Left colon (tissue), 2 donors: Measurements from ENCODE around the gene AOC3. TPM values are rescaled to one million over a fixed set of nuclear protein-coding genes. Genes with fewer than 3 reads are reported as not detected.

Experiments used
- ATAC-seq: fragments of 200-7000 bp; cut with Tn5 transposase; one replicate; pipeline ENCODE4 v1.9.1; 2020; ENCODE audit warnings: mild to moderate bottlenecking, moderate library complexity
- DNase-seq, 2 donors: peaks; one replicate each; pipeline ENCODE4 v3.0.0-alpha.2; 2020
- intact Hi-C, 2 donors: fragments of 100-400 bp; cut with DNase I in 1 of 2; cut with micrococcal nuclease in 1 of 2; formaldehyde crosslinking; loops; one replicate each; pipeline versions ENCODE4 v1.11.2 to v1.14.0; 2022; cut with DNase I, micrococcal nuclease
- long read RNA-seq: library from polyadenylated mRNA; unstranded; transcript quantifications from one replicate; pipeline ENCODE4 v2.0.0, GENCODE V29; 2021
- total RNA-seq, 2 donors: library from RNA; stranded (reverse); fragmentation: NEBNext Ultra II Directional; extraction: Animal tissue kit (Norgen Biotek cat#: 25700); gene quantifications; one replicate each; pipeline ENCODE4 v1.2.1, GENCODE V29; 2021
- donor health status: DM: no; HTN: no; CAD: no.
- donor health status: DM: yes; HTN: yes; CAD: no.

AOC3 gene
- total RNA-seq: 10 to 100 TPM in 1 of 2 donors, 1 to 10 TPM in 1; 5.6 to 27.1 TPM
- long read RNA-seq, full-length matches to known transcripts: 4 of 12 reads
- long read RNA-seq, partial matches to known transcripts: 0 of 12 reads
- long read RNA-seq, other reads (novel, unspliced or antisense): 8 of 12 reads

GRCh38 chr17:42850954-42851353 is at the start of gene AOC3:
Gene AOC3 (plus strand): TSS chr17:42851199. CDS start chr17:42851344, 145 bp downstream.
- intact Hi-C loops: no loop called here

DNA sequence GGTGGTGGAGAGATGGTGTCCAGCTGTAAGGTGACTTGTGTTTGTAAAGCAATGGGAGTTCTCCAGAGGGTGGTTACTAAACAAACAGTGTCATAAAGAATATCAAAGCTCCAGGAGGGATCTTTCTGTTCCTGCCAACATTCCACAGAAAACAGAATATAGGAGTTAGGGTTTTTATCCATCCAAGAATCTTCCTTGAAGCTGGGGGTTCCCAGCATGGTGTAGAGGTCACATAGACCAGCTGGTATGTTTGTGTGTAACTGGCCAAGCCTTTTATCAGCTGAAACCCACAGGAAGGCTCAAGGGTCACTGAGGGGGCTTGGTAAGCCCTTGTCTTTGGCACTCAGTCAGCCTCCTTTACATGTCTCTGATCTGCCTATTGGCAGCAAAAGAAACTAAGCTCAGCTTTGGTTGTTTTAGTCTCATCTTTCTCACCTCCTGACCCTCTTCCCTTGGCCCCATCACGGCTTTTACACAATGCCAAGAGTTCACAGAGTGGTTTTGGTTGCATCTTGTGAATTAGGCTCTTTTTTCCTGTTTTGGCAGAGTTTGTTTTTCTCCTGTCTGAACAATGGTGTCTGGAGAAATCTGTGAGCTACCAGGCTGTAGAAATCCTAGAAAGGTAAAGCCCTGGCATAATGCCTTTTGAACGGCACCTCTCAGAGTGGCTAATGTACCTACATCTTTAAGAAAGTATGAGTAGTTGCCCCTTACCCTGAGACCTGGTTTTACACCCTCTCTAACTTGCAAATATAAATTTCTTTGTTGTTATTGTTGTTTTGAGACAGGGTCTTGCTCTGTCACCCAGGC is 47.7 kb upstream of the AOC3 start:
- intact Hi-C loops: no loop called here
- DNase-seq (no peak), ATAC-seq (peak; percentile 18)

More at GRCh38 chr17:42850954-42851353, at the start of gene AOC3:
- DNase-seq (peak; percentile 47 to 53), ATAC-seq (no peak)

DNA sequence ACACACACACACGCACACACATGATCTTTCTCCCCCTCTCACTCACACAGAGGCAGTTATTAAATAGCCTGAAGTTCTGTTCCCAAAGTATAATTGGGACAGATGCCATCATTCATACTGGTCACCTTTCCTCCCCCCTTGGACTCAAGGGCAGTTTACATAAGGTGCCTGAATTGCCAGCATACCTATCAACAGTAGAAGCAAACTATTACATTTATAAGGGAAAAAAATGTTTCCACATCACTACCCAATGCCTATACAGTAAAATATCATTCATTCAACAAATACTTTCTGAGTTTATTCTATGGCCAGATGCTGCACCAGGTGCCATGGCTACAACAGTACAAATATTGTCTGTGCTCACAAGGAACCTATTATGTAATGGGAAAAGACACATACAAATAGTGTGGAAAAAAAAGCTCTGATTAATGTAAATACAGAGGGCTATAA is 46.1 kb upstream of the AOC3 start:
- intact Hi-C loops: no loop called here
- ATAC-seq: peak; percentile 54
- no peak for DNase-seq

DNA sequence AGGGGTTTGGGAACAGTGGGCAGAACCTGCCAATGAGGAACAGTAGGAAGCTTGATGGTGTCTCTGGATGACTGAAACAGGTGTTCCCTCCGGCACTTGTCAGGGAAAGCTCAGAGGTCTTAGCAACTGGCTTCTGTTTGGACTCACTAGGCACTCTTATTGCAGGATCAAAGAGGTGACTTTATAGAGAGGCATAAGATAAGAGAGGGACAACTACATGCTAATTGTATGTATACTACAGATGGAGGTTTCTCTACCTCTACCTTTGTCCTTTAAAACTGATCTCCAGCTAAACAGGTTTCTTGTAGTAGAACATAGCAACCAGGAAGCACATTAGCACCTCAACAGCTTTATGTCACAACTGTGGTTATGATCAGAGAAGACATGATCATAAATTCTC is 44.8 kb upstream of the AOC3 start:
- intact Hi-C loops: no loop called here
- peak; percentile 73 for ATAC-seq
- DNase-seq: no peak

DNA sequence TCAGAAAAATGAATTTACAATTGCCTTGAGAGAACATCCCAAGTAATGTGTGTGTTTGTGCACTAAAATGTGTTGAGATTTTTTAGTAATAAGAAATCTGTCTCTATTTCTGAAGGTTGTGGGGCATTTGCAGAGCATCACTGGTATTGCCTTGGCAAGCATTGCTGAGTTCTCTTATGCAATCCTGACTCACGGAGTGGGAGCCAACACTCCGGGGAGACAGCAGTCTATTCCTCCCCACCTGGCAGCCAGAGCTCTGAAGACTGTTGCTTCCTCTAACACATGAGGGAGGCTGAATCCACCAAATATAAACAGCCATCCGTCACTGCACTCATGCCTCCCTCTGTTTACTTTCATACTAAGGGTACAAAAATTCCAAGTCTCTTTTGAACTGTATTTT is 41.7 kb upstream of the AOC3 start:
- intact Hi-C loops: no loop called here
- ATAC-seq: no peak
- no peak for DNase-seq

- DNase-seq (no peak), ATAC-seq (no peak)
- intact Hi-C loops: no loop called here
Observed at GRCh38 chr17:42814633-42815399, 36.2 kb upstream of the AOC3 start.

GRCh38 chr17:42817866-42818265 is 33.1 kb upstream of the AOC3 start:
- DNase-seq (no peak), ATAC-seq (no peak)
- intact Hi-C loops: no loop called here

DNA sequence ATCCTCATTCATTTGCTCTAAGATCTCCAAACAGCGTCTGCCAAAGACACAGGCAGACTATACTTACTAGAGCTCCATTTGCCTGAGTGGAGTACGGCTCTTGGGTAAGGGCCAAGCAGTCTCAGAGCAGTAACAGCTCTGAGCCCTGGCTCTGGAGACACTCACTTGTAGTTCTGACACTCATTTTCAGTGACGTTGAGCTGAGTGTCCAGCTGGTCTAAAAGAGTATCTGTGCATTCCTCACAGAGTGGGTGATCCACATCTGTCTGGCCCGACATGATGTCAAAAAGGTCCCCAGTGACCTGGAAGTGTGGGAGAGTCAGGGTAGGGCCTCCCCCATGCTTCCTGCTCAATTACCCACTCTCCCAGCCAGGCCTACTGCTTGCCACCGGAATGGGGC is 32.6 kb upstream of the AOC3 start:
- intact Hi-C loops: no loop called here
- ATAC-seq (no peak), DNase-seq (no peak)

- DNase-seq (peak; percentile 49 to 77), ATAC-seq (no peak)
- intact Hi-C loops: loop anchor here in 1 of 2 donors (10.0 kb wide), 1 partner anchor 105 kb away; no protein-coding TSS in a partner anchor
Observed at GRCh38 chr17:42819939-42820535, 31.0 kb upstream of the AOC3 start.

DNA sequence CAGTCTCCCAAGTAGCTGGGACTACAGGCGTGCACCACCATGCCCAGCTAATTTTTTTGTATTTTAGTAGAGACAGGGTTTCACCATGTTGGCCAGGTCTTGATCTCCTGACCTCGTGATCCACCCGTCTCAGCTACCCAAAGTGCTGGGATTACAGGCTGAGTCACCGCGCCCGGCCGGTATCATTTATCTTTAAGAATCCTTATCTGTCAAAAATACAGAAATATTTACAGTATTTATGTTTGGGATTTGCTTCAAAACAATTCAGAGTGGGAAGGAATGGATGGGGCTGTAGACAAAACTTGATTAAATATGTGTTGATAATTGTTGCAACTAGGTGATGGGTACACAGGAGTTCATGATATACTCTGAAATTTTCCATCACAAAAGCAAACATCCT is 29.8 kb upstream of the AOC3 start:
- ATAC-seq: no peak
- DNase-seq: no peak
- intact Hi-C loops: loop anchor here in 1 of 2 donors (10.0 kb wide), 1 partner anchor 106 kb away; no protein-coding TSS in a partner anchor

- intact Hi-C loops: loop anchor here in 1 of 2 donors (10.0 kb wide), 1 partner anchor 113 kb away; no protein-coding TSS in a partner anchor
- ATAC-seq: no peak
- DNase-seq: no peak
Observed at GRCh38 chr17:42827472-42827871, 23.5 kb upstream of the AOC3 start.

- no peak for DNase-seq
- ATAC-seq: no peak
- intact Hi-C loops: no loop called here
Observed at GRCh38 chr17:42830971-42831370, 20.0 kb upstream of the AOC3 start.

GRCh38 chr17:42832213-42832933 is 18.6 kb upstream of the AOC3 start:
- ATAC-seq (peak; percentile 35), DNase-seq (no peak)
- intact Hi-C loops: no loop called here

DNA sequence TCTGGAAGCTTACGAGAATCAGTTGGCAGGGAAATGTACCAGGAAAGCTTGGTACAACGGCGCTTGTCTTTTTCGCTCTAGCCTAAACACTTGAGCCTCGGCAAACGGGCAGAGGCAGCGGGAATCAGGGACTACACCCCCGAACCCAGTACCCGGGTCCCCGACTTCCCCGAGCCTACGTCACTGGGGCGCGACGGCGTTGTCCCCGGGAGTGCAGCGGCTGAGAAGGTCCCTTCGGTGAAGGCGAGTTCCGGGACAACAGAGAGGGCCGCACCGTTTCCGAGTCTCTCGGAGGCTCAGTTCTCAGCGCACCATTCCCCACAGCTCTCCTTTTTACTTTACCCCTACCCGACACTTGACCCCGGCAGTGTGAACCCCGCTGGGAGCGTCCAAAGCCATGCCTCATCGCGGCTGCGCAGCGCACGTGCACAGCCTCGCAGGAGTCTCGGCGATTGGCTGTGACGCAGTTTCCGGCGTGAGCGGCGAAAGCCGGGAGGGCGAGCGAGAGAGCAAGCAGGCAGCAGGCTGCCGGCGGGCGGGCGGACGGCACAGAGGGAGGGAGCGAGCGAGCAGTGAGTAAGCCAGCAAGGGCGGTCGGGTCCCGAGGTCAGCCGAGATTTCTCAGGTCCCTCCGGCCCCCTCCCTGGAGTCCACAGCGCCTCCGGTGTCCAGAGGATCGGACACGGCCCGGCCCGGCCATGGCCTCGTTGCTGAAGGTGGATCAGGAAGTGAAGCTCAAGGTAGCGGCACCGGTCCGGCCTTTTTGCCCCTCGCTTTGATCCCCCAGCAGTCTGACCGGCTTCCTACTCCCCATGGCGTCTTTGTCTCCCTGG is 17.8 kb upstream of the AOC3 start, which contains the start of gene PSME3:
PSME3 (plus strand) TSS at position 464 of the 833 bp plus-strand sequence; CDS start at position 699, 235 bp downstream.
- peak; percentile 86 to 93 for DNase-seq
- peak; percentile 96 for ATAC-seq
- intact Hi-C loops: no loop called here

DNA sequence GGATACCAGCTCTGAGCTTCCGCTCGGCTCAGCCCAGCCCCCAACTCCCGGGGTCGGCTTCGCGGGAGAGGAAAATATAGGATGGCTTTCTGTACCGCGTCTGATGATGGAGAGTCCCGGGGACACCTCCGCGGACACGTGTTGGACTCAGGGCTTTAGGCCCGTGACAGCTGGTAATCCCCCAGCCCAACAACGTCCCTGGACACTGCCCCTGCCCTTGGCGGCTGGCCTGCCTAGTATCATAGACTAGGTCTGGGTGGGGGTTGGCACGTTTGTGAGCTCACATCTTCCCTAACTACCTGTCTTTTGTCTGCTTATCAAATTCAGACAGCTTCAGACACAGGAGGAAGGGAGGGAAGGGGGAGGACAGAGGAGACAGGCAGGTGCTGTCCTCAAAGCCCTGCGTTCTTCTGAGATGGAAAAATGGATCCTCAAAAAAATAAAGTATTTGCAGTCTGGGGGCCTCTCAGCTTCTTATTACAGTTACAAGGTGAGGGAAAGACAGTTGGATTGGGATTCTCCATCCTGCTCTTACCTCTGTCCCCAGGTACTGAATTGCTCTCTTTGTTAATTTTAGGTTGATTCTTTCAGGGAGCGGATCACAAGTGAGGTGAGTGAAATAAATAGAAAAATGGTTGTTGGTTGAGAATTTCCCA is 17.1 kb upstream of the AOC3 start:
- intact Hi-C loops: no loop called here
- ATAC-seq (peak; percentile 16), DNase-seq (no peak)

DNA sequence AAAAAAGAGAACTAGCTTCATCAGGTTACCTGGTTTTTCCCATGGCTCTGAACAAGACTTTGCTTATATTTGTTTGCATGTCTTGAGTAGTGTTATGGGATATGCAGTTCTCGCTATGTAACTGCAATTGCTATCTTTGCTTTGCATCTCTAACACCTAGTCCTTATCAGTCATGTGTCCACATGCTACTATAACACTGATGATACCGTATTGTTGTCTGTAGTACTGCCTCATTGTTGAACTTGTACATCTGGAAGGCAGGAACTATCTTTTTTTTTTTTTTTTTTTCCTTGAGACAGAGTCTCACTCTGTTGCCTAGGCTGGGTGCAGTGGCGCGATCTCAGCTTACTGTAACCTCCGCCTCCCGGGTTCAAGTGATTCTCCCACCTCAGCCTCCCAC is 15.3 kb upstream of the AOC3 start:
- no peak for ATAC-seq
- DNase-seq: no peak
- intact Hi-C loops: no loop called here
